A549 (cell line): ENCODE data around the gene PTGFRN. TPM values are rescaled to one million over a fixed set of nuclear protein-coding genes. Genes with fewer than 3 reads are reported as not detected.

Source experiments
- ATAC-seq, 2 experiments: fragments of 200-7000 bp in 1 of 2; fragments of >200 bp in 1 of 2; cut with Nextera tagmentation in 1 of 2; cut with Tn5 transposase in 1 of 2; 3 replicates each; pipeline versions ENCODE4 v1.8.0 to v1.9.1; 2018 to 2020; ENCODE audit warnings: mild to moderate bottlenecking in 1 of 2, moderate library complexity in 1 of 2
- CTCF ChIA-PET: fragments of 300-600 bp; sonication (Branson Sonifier 250); formaldehyde crosslinking; extraction: SDS; loops from one replicate; lab custom pipeline; 2021; ENCODE audit warnings: antibody characterized with exemption, inconsistent platforms; lab: Yijun Ruan, JAX
- POLR2A ChIA-PET: fragments of 350-600 bp; formaldehyde crosslinking; extraction: SDS; loops from one replicate; lab custom pipeline; 2021; ENCODE audit warnings: antibody characterized with exemption, inconsistent platforms; lab: Yijun Ruan, JAX
- DNase-seq, 2 experiments: peaks; one replicate each; pipeline versions ENCODE4 v3.0.0 to v3.0.0-alpha.2; 2011 to 2016; ENCODE audit warnings: low read depth in 1 of 2, low spot score in 1 of 2
- FAIRE-seq: peaks from 2 replicates; lab custom pipeline; 2011; peaks lifted over from hg19 to GRCh38; lab: Jason Lieb, UNC
- H3K27ac ChIP-seq, 2 experiments: fragments of >200 bp; sonication (Bioruptor Twin); formaldehyde crosslinking; 3 replicates each; pipeline ENCODE4 v1.5.1; 2016 to 2017
- H3K4me1 ChIP-seq: fragments of >200 bp; sonication (Bioruptor Twin); formaldehyde crosslinking; 3 replicates; pipeline ENCODE4 v1.6.1; 2016
- H3K4me2 ChIP-seq: fragments of >200 bp; sonication (Bioruptor Twin); formaldehyde crosslinking; 3 replicates; pipeline ENCODE4 v1.6.1; 2016
- H3K4me3 ChIP-seq: fragments of >200 bp; sonication (Bioruptor Twin); formaldehyde crosslinking; 3 replicates; pipeline ENCODE4 v1.5.1; 2016
- H3K9me3 ChIP-seq: fragments of >200 bp; sonication (Bioruptor Twin); formaldehyde crosslinking; 3 replicates; pipeline ENCODE4 v1.6.1; 2016
- CEBPB ChIP-seq, 2 experiments: fragments of >200 bp in 1 of 2; sonication (Bioruptor Twin) in 1 of 2; formaldehyde crosslinking in 1 of 2; IDR thresholded peaks; 2 replicates each; pipeline ENCODE4 v1.6.1; 2012 to 2016
- CHD4 ChIP-seq: fragments of 200-600 bp; sonication (generic); IDR thresholded peaks from 2 replicates; pipeline ENCODE4 v1.6.1; 2016; ENCODE audit warnings: antibody characterized with exemption, mild to moderate bottlenecking, borderline replicate concordance
- EHF ChIP-seq: fragments of 250-450 bp; sonication (Bioruptor Pico); IDR thresholded peaks from 2 replicates; pipeline ENCODE4 v1.5.0; 2020; ENCODE audit warnings: mild to moderate bottlenecking
- FOSL2 ChIP-seq, 2 experiments: fragments of 450-650 bp in 1 of 2; fragments of >200 bp in 1 of 2; sonication (Bioruptor Twin) in 1 of 2; formaldehyde crosslinking; IDR thresholded peaks; 2 replicates each; pipeline versions ENCODE4 v1.5.0 to v1.6.1; 2016 to 2020; ENCODE audit warnings: mild to moderate bottlenecking in 1 of 2, moderate library complexity in 1 of 2
- FOXS1 ChIP-seq: fragments of 250-450 bp; sonication (Bioruptor Pico); IDR thresholded peaks from 2 replicates; pipeline ENCODE4 v1.5.0; 2020; ENCODE audit warnings: mild to moderate bottlenecking, moderate library complexity
- GATA3 ChIP-seq: IDR thresholded peaks from 2 replicates; pipeline ENCODE4 v1.6.1; 2012; ENCODE audit warnings: borderline replicate concordance
- HDAC2 ChIP-seq: fragments of 200-600 bp; sonication (generic); IDR thresholded peaks from 2 replicates; pipeline ENCODE4 v1.6.1; 2016
- HOXB13 ChIP-seq: fragments of 250-450 bp; sonication (Bioruptor Pico); IDR thresholded peaks from 2 replicates; pipeline ENCODE4 v1.5.0; 2020; ENCODE audit warnings: low read depth, mild to moderate bottlenecking, moderate library complexity
- HOXB5 ChIP-seq: fragments of 250-450 bp; sonication (Bioruptor Pico); IDR thresholded peaks from 2 replicates; pipeline ENCODE4 v1.5.0; 2020; ENCODE audit warnings: mild to moderate bottlenecking, moderate library complexity
- JUNB ChIP-seq: fragments of >200 bp; sonication (Bioruptor Twin); formaldehyde crosslinking; IDR thresholded peaks from 2 replicates; pipeline ENCODE4 v1.6.1; 2016
- KDM1A ChIP-seq: fragments of 200-600 bp; sonication (generic); IDR thresholded peaks from 2 replicates; pipeline ENCODE4 v1.6.1; 2016; ENCODE audit warnings: low read depth, mild to moderate bottlenecking
- MYC ChIP-seq: IDR thresholded peaks from 2 replicates; pipeline ENCODE4 v1.6.1; 2012; ENCODE audit warnings: mild to moderate bottlenecking, inconsistent platforms, low read length, improper control_type of control experiment, borderline replicate concordance
- NR3C1 ChIP-seq: fragments of >200 bp; sonication (Bioruptor Twin); formaldehyde crosslinking; IDR thresholded peaks from 3 replicates; pipeline ENCODE4 v1.6.1; 2017
- PHF8 ChIP-seq: fragments of 200-600 bp; sonication (generic); IDR thresholded peaks from 2 replicates; pipeline ENCODE4 v1.6.1; 2016; ENCODE audit warnings: low read depth, mild to moderate bottlenecking, antibody characterized with exemption, moderate library complexity, borderline replicate concordance
- RARB ChIP-seq: fragments of 250-450 bp; sonication (Bioruptor Pico); IDR thresholded peaks from 2 replicates; pipeline ENCODE4 v1.8.0; 2021; ENCODE audit warnings: mild to moderate bottlenecking, moderate library complexity
- RFX5 ChIP-seq: fragments of 450-650 bp; IDR thresholded peaks from 2 replicates; pipeline ENCODE4 v1.7.1; 2014; ENCODE audit warnings: antibody characterized with exemption, mild to moderate bottlenecking, moderate library complexity
- RNF2 ChIP-seq: fragments of 200-600 bp; sonication (generic); IDR thresholded peaks from 2 replicates; pipeline ENCODE4 v1.6.1; 2016; ENCODE audit warnings: low read depth, mild to moderate bottlenecking, antibody characterized with exemption, moderate library complexity, borderline replicate concordance
- ZC3H11A ChIP-seq: fragments of 450-650 bp; IDR thresholded peaks from 2 replicates; pipeline ENCODE4 v1.6.1; 2014; ENCODE audit warnings: antibody characterized with exemption, mild to moderate bottlenecking
- ZNF302 ChIP-seq: fragments of 250-450 bp; sonication (Bioruptor Pico); IDR thresholded peaks from 2 replicates; pipeline ENCODE4 v1.9.0; 2021; ENCODE audit warnings: inconsistent platforms, mild to moderate bottlenecking, moderate library complexity
- ZSCAN20 ChIP-seq: fragments of 250-450 bp; sonication (Bioruptor Pico); IDR thresholded peaks from 2 replicates; pipeline ENCODE4 v1.8.0; 2022; ENCODE audit warnings: mild to moderate bottlenecking, moderate library complexity
- WGBS: methylation state at CpG from one replicate; pipeline ENCODE4 v1.1.6; 2017; ENCODE audit errors: missing lambda C conversion rate; 5-methylcytosine and 5-hydroxymethylcytosine counted together
- polyA plus RNA-seq, 4 experiments: library from polyadenylated mRNA; depleted of rRNA in 3 of 4; stranded (reverse); fragments of >200 nt; fragmentation: RNase III in 1 of 4; extraction: RNeasy Plus Mini Kit Qiagen cat#74134 plus additional on column Dnase treatment in 1 of 4; gene quantifications; 2 replicates in 3 of 4; 3 replicates in 1 of 4; pipeline ENCODE4 v1.2.3, GENCODE V29; 2011 to 2017
- TF ChIP-seq, protein P1 (sequence below): IDR thresholded peaks from 2 replicates; pipeline ENCODE4 v1.6.1; 2012
- TF ChIP-seq, protein P2 (sequence below): fragments of 250-450 bp; sonication (Bioruptor Pico); IDR thresholded peaks from 2 replicates; pipeline ENCODE4 v1.5.0; 2021; ENCODE audit warnings: mild to moderate bottlenecking, moderate library complexity, borderline replicate concordance

Gene PTGFRN
- polyA plus RNA-seq, 2 of the 4 experiments (the other 2 are of a cell fraction), result 17.4 to 39.0 TPM

DNA sequence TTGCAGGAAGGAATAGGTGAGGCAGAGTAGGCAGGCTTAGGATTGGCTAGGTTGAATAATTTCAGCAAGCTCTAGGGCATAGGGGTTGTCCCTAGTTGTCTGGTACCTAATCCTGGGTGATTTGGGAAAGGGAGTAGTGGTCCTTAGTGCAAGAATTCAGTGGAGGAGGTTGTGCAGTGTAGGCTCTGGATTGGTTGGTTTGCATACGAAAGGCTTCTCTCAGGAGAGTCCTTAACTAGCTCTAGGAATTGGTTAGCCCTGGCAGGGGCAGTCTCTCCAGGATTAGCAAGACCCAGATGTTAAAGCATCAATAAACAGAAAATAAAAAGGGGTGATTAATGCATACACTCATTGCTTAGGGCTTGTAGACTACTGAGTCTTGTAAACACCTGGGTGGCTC lies 82.2 kb downstream of the PTGFRN start:
- CTCF ChIA-PET, result no interaction called here
- no peak overlapping the region for H3K4me2 ChIP-seq
- POLR2A ChIA-PET, result no interaction called here
- no peaks in the 10 kb centered on the region for H3K9me3 ChIP-seq
- H3K4me1 ChIP-seq, result peaks cover 4% of the 10 kb centered on the region; the same call in 2 of the 3 replicates
- no peak for FAIRE-seq
- no peak overlapping the region for H3K4me3 ChIP-seq
- TF ChIP-seq FOSL2 (IDR thresholded peaks at IDR 0.05) (no peak), FOSL2 (CRISPR knock-in tag; IDR thresholded peaks at IDR 0.05) (no peak), CEBPB (IDR thresholded peaks at IDR 0.05) (no peak), ZNF302 (CRISPR knock-in tag) (no peak), RARB (no peak), HOXB5 (CRISPR knock-in tag) (no peak), NR3C1 (no peak)
- TF ChIP-seq, protein P1, sequence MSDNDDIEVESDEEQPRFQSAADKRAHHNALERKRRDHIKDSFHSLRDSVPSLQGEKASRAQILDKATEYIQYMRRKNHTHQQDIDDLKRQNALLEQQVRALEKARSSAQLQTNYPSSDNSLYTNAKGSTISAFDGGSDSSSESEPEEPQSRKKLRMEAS, result no peak
- WGBS, result 93% methylated on average over 1 of the region's 1 CpG
- ATAC-seq, result no peak
- H3K27ac ChIP-seq, result no peak overlapping the region
- DNase-seq, result no peak

DNA sequence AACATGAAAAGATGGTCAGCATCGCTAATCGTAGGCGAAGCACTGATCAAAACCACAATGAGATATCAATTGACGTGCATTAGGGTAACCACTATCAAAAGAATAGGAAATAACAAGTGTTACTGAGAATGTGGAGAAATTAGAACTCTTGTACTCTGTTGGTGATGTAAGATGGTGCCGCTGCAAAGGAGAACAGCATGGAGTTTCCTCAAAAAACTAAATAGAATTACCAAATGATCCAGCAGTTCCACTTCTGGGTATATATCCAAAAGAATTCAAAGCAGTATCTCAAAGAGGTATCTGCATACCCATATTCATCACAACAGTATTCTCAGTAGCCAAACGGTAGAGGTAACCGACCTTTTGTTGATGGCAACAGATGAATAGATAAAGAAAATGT lies 83.6 kb downstream of the PTGFRN start:
- DNase-seq, result no peak
- WGBS, result 93% methylated on average over 7 of the region's 7 CpGs
- ChIA-PET POLR2A (no interaction called here), CTCF (no interaction called here)
- no peak overlapping the region for H3K4me2 ChIP-seq
- H3K4me3 ChIP-seq, result no peak overlapping the region
- ATAC-seq, result no peak
- H3K27ac ChIP-seq, result no peak overlapping the region
- FAIRE-seq, result no peak
- TF ChIP-seq EHF (CRISPR knock-in tag), result no peak
- TF ChIP-seq RNF2, result no peak
- TF ChIP-seq CEBPB (IDR thresholded peaks at IDR 0.05), result no peak
- TF ChIP-seq RFX5, result no peak
- no peak for TF ChIP-seq HDAC2
- TF ChIP-seq, protein P2, sequence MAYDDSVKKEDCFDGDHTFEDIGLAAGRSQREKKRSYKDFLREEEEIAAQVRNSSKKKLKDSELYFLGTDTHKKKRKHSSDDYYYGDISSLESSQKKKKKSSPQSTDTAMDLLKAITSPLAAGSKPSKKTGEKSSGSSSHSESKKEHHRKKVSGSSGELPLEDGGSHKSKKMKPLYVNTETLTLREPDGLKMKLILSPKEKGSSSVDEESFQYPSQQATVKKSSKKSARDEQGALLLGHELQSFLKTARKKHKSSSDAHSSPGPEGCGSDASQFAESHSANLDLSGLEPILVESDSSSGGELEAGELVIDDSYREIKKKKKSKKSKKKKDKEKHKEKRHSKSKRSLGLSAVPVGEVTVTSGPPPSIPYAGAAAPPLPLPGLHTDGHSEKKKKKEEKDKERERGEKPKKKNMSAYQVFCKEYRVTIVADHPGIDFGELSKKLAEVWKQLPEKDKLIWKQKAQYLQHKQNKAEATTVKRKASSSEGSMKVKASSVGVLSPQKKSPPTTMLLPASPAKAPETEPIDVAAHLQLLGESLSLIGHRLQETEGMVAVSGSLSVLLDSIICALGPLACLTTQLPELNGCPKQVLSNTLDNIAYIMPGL (CRISPR knock-in tag), result no peak
- no peak for TF ChIP-seq NR3C1
- TF ChIP-seq MYC, result no peak
- no peak for TF ChIP-seq FOSL2 (IDR thresholded peaks at IDR 0.05)
- TF ChIP-seq FOSL2 (CRISPR knock-in tag; IDR thresholded peaks at IDR 0.05), result no peak
- TF ChIP-seq KDM1A, result no peak
- TF ChIP-seq GATA3, result no peak
- H3K9me3 ChIP-seq, result no peaks in the 10 kb centered on the region
- peaks cover 13% of the 10 kb centered on the region for H3K4me1 ChIP-seq

DNA sequence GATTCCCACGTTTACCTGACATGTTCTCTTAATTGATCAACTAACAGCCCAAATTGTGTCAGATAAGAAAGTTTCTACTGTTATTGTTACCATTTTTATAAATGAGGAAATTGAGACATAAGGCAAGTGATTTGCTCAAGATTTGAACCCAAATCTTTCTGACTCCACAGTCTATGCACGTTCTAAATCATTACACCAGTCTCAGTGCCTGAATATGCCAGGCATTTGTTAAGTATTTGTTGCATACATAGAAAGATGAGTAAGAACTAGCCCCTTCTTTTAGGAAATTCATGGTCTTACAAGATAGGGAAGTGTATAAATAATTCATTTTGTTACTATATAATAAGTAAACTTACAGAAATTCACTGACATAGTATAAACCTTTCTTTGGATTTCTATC lies 84.7 kb downstream of the PTGFRN start:
- no peak overlapping the region for H3K4me3 ChIP-seq
- DNase-seq (no peak), FAIRE-seq (no peak), ATAC-seq (no peak)
- H3K27ac ChIP-seq, result no peak overlapping the region
- peaks cover 13% of the 10 kb centered on the region for H3K4me1 ChIP-seq
- CTCF ChIA-PET, result no interaction called here
- no peak for TF ChIP-seq PHF8
- no peak for TF ChIP-seq FOXS1
- TF ChIP-seq HOXB13 (CRISPR knock-in tag), result no peak
- TF ChIP-seq ZSCAN20, result no peak
- TF ChIP-seq JUNB, result no peak
- no peak for TF ChIP-seq CHD4
- TF ChIP-seq ZC3H11A, result no peak
- no peaks in the 10 kb centered on the region for H3K9me3 ChIP-seq
- 75% methylated on average over 2 of the region's 2 CpGs for WGBS
- POLR2A ChIA-PET, result no interaction called here
- H3K4me2 ChIP-seq, result no peak overlapping the region
